Right renal pelvis (tissue), 4 donors: Measurements from ENCODE around the gene NCAPH2. TPM values are rescaled to one million over a fixed set of nuclear protein-coding genes. Genes with fewer than 3 reads are reported as not detected.

Source experiments
- DNase-seq, 4 donors: peaks; one replicate each; pipeline ENCODE4 v3.0.0-alpha.2; 2013; ENCODE audit warnings: low read depth in 4 of 4, low spot score in 3 of 4, missing footprints in 1 of 4
- polyA plus RNA-seq, 4 donors: library from polyadenylated mRNA; unstranded; fragments of 120-200 nt; gene quantifications; one replicate each; pipeline ENCODE4 v1.2.1, GENCODE V29; 2013; ENCODE audit not compliant: insufficient read length in 4 of 4

The NCAPH2 gene
- polyA plus RNA-seq, 4 donors = 36.1 to 54.1 (median 43.8) TPM

DNA sequence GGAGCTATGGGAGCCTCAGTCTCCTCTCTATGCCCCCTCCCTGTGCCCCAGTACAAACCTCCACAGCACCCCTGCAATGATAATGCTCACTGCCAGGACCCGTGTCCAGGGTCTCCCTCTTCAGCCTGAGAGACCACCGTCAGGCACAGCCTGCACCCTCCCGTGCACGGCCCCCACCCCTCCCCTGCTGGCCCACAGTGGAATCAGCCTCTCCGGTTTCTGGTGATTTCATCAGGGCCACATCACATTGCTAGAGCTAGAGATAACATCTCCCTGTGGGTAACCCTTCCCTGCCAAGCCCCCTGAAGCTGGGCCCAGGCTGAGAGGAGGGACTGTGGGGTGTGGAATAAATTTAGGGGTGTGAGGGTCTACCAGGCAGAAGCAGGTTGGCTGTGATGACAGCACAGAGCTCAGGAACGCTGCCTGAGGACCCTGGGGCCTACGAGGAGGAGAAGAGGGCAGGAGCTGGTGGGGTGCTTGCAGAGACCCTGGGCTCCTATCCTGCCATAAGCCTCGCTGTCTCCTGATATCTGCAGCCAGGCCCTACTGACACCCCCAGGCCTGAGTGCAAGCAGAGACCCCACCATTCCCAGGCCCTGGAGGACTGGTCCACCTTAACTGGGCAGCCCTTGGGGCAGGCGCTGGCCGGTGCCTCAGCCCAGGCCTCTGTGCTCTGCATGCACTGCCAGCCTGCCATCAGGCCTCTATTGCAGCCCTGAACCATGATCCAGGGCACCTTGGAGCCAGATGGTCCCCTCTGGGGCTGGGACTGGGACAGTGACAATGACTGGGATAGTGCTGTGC lies 37.7 kb downstream of the NCAPH2 start, which contains the start of gene KLHDC7B:
Gene KLHDC7B, plus strand, starts transcription at position 378 of the 804 bp plus-strand sequence. Its CDS starts 345 bp downstream, at position 723.
- DNase-seq = no peak

GRCh38 chr22:50546326-50547262 lies 38.6 kb downstream of the NCAPH2 start:
- no peak for DNase-seq

DNA sequence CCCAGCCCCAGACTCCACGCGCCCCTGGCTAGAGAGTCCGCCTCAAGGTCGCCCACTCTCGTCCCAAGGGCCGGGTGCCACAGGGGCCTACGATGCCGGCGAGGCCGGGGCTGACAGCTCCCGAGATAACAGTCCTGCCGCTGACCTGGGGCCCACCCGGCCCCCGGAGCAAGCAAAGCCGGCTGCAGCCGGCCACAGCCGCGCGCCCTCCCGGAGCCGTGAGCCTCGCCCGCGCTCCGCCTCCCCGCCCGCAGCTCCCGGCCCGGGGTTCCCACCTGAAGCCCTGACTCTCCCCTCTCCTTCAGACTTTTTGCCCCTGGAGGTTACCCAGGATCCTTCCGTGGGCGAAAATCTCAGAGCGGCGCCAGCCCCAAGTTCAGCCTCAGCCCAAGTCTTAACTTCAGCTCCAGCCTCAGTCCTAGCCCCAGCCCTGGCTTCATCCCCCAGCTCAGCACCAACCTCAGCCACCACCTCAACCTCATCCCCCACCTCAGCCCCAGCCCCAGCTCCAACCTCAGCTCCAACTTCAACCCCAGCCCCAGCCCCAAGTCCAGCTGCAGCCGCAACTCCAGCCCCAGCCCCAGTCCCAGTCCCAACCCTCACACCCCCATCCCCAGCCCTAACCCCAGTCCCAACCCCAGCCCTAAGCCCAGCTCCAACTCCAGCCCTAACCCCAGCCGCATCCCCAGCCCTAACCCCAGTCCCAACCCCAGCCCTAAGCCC lies 39.4 kb downstream of the NCAPH2 start:
- DNase-seq = no peak

DNA sequence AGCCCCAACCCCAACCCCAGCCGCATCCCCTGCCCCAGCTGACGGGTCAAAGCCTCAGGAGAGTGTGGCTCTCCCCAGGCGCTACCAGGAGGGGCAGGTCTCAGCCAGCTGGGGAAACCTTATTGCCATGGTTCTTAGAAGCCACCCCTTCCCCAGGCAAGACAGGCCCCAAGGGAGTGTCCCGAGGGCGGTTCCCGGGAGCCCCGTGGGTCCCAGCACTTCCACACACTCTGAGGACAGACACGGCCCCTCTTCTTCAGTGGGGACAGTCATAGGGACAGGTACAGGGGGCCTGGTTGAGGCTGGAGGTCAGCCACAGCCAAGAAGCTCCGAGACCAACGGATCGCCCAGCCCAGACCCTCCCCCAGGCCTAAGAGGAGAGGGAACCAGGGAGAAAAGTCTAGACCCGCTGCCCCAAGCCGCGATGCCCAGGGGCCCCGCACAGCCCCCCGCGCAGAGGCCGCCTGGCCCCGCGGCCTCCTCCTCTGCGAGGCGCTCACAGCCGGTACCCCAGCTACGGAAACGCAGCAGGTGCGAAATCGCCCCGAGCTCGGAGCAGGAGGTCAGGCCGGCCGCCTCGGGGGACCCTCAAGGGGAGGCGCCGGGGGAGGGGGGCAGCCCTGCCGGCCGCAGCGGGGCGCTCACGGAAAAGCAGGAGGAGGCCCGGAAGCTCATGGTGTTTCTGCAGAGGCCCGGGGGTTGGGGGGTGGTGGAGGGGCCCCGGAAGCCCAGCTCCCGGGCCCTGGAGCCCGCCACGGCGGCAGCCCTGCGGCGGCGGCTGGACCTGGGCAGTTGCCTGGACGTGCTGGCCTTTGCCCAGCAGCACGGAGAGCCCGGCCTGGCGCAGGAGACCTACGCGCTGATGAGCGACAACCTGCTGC lies 40.3 kb downstream of the NCAPH2 start:
- no peak for DNase-seq

GRCh38 chr22:50548921-50549790 lies 41.1 kb downstream of the NCAPH2 start:
- DNase-seq = no peak

DNA sequence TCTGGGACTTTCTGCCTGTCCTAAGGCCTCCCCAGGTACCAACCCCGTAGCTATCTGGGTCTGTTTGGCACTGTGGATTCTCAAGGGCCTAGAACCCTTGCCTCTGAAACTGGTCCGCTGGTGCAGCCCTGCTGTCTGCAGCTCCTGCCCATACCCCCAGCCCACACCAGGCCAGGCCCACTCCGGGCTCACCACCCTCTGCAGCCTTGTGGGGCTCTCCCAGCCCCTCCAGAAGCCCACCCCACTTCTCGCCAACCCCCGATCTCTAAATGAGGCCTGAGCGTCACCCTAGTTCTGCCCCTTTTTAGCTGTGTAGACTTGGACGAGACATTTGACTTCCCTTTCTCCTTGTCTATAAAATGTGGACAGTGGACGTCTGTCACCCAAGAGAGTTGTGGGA lies 42.4 kb downstream of the NCAPH2 start:
- no peak for DNase-seq

DNA sequence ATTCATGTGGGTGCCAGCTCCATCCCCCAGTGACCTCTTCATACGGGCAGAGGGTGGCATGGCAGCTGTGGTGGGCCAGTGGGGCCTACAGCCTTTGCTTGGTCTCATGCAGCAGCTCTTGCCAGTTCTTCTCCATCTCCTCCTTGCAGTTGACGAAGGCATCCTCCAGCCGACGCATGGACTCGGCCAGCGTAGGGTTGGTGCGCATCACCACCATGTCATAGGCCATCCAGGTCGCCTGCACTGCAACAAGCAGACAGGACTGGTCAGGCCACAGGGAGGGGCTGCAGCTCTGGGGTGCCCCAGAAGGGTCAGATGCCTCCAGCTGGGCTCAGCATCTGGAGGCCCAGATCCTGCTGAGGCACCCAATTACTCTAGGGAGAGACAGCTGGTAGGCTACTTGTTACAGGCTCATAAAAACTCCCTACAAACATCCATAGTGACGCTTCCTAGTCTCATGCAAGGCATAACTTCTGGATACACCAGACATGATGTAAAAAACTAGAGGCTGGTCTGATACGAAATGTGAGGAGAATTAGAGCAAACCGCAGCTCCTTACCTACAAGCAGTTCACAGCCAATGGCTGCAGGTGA lies 43.2 kb downstream of the NCAPH2 start:
- no peak for DNase-seq

GRCh38 chr22:50553310-50553709 lies 45.3 kb downstream of the NCAPH2 start:
- no peak for DNase-seq

DNA sequence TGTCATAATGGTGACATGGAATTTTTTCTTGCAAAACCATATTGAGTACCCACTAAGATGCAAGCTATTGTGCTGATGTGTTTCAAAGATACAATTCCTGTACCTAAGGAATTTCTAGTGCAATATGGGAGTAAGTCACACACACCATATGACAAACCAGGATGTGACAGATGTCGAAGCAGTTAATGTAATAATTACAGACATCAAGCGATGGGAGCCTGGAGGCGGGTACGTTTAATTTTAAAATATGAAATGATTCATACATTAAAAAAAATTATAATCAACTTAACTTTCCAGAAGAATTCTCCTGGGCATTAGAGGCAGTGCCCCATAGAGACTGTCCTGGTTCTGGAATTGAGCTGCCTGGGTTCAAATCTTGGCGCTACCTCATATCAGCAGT lies 48.7 kb downstream of the NCAPH2 start:
- DNase-seq = no peak

GRCh38 chr22:50560034-50560433 lies 52.0 kb downstream of the NCAPH2 start:
- no peak for DNase-seq

- DNase-seq = no peak
Observed at GRCh38 chr22:50561401-50562358, 53.7 kb downstream of the NCAPH2 start.

DNA sequence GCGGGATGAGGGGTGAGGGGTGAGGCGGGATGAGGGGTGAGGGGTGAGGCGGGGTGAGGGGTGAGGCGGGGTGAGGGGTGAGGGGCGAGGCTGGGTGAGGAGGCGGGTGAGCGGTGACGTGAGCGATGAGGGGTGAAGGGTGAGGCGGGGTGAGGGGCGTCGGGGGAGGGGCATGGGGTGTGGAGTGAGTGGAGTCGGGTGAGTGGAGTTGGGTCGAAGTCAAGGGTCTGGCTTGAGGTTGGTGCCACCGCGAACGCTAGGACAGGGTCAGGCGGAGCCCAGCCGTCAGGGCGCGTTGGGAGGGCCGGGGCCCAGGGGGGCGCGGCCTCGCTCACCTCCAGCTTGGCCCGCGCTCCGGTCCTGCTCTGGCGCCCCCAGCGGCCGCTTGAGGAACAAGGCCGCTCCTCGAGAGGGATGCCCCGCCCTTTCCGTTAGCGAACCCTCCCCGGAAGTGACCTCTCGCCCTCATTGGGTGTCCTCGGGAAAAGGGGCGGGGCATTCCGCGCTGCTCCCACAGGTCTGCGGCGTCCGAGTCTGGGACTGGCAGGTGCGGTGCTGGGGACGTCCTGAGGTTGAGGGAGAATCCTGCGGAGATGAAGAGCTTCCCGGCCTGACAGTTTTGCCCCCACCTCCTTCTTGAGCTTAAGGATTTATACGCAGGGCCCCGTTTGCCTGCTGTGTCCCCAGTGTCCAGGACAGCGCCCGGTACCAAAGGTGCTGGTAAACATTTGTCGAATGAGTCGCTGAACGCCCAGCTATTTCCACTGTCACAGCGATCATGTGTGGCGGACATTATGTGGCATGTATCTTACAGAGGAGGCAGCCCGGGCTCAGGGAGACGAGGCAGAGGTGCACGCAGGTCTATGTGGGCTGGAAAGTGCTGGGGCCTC lies 54.7 kb downstream of the NCAPH2 start, which contains the start of gene SYCE3:
Gene SYCE3, minus strand, starts transcription at position 397 of the 890 bp plus-strand sequence. CDS start 6,514 bp downstream, outside the sequence.
- peak; percentile 86 to 93 (median 90) for DNase-seq

DNA sequence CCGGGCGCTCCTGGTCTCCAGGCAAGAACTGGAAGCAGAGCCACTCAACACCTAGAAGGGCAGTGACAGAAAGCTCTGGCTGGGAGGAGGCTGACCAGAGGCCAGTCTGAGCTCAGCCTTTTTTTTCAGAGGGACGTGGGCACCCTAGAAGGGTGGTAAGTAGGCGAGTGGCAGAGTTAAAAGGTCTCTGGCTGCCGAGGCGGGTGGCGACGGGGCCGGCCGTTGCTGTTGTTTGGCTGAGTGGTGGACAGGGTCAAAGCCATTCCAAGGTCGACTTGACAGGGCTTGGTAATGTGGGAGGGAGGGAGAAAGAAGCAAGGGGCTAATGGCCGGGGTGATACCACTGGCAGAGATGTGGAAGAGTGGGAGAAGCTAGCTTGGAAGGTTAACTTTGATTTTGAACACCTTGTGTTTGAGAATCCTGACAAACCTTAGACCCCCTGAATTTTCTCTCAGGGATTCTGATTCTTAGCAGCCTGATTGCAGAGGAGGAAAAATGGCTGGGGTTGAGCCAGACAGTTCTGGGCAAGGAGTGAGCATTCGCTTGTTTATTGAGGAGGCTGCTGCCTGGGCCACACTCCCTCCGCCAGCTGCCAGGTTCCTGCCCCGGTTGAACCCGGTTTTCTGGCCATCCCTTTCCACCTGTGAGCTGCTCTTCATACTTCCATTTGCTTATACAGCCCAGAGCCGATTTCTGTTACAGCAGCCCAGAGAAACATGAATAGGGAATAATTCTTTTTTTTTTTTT lies 55.6 kb downstream of the NCAPH2 start:
- no peak for DNase-seq

GRCh38 chr22:50564289-50564688 lies 56.3 kb downstream of the NCAPH2 start:
- no peak for DNase-seq

GRCh38 chr22:50567721-50568252 lies 59.8 kb downstream of the NCAPH2 start:
- no peak for DNase-seq
